GM23338 (cell line): Measurements from ENCODE around the gene BAG5. TPM values are rescaled to one million over a fixed set of nuclear protein-coding genes. Genes with fewer than 3 reads are reported as not detected.

Source experiments
- ATAC-seq: fragments of 200-7000 bp; cut with Tn5 transposase; 3 replicates; pipeline ENCODE4 v1.9.1; 2020
- DNase-seq: peaks from one replicate; pipeline ENCODE4 v3.0.0-alpha.2; 2015; ENCODE audit warnings: low spot score
- H2AFZ ChIP-seq: fragments of 200-600 bp; sonication (generic); 2 replicates; pipeline ENCODE4 v1.8.0; 2016; ENCODE audit warnings: antibody characterized with exemption, mild to moderate bottlenecking, moderate library complexity
- H3F3A ChIP-seq: fragments of 200-600 bp; sonication (generic); replicated peaks from 2 replicates; pipeline ENCODE4 v1.8.0; 2017; ENCODE audit warnings: antibody characterized with exemption, mixed run types, low read depth
- H3K27ac ChIP-seq: fragments of 200-600 bp; sonication (generic); 2 replicates; pipeline ENCODE4 v1.6.1; 2016; ENCODE audit warnings: low read depth
- H3K27me3 ChIP-seq: fragments of 200-600 bp; sonication (generic); 2 replicates; pipeline ENCODE4 v1.8.0; 2016; ENCODE audit warnings: mild to moderate bottlenecking, mixed run types, moderate library complexity; ENCODE audit not compliant: insufficient read depth
- H3K36me3 ChIP-seq: fragments of 200-600 bp; sonication (generic); 2 replicates; pipeline ENCODE4 v1.8.0; 2016; ENCODE audit warnings: mild to moderate bottlenecking; ENCODE audit not compliant: insufficient read depth
- H3K4me1 ChIP-seq: fragments of 200-600 bp; sonication (generic); 2 replicates; pipeline ENCODE4 v1.8.0; 2016; ENCODE audit warnings: mild to moderate bottlenecking, moderate library complexity; ENCODE audit not compliant: insufficient read depth
- H3K4me2 ChIP-seq: fragments of 200-600 bp; sonication (generic); 2 replicates; pipeline ENCODE4 v1.7.1; 2017; ENCODE audit warnings: mixed run types
- H3K4me3 ChIP-seq: fragments of 200-600 bp; sonication (generic); 2 replicates; pipeline ENCODE4 v1.6.1; 2016; ENCODE audit warnings: mixed run types
- H3K79me2 ChIP-seq: fragments of 200-600 bp; sonication (generic); replicated peaks from 2 replicates; pipeline ENCODE4 v1.8.0; 2017; ENCODE audit warnings: mild to moderate bottlenecking; ENCODE audit not compliant: insufficient read depth
- H3K9me2 ChIP-seq: fragments of 200-600 bp; sonication (generic); 2 replicates; pipeline ENCODE4 v1.8.0; 2017; ENCODE audit not compliant: insufficient read depth
- H4K20me1 ChIP-seq: fragments of 200-600 bp; sonication (generic); replicated peaks from 2 replicates; pipeline ENCODE4 v1.8.0; 2017; ENCODE audit warnings: mild to moderate bottlenecking; ENCODE audit not compliant: insufficient read depth
- H3K27ac Mint-ChIP-seq: 2 replicates; pipeline ENCODE4 v1.8.0; 2020; ENCODE audit warnings: inconsistent platforms, mild to moderate bottlenecking, moderate library complexity, mixed read lengths
- H3K27me3 Mint-ChIP-seq: 3 replicates; pipeline ENCODE4 v1.8.0; 2022; ENCODE audit warnings: low read depth, mild to moderate bottlenecking, moderate library complexity, mixed read lengths, inconsistent platforms; ENCODE audit not compliant: insufficient read depth, poor library complexity
- H3K36me3 Mint-ChIP-seq: 3 replicates; pipeline ENCODE4 v1.8.0; 2021; ENCODE audit warnings: low read depth, mild to moderate bottlenecking, inconsistent platforms, moderate library complexity, mixed read lengths
- H3K4me1 Mint-ChIP-seq: 3 replicates; pipeline ENCODE4 v1.8.0; 2020; ENCODE audit warnings: mild to moderate bottlenecking, inconsistent platforms, mixed read lengths
- H3K4me3 Mint-ChIP-seq: 3 replicates; pipeline ENCODE4 v1.8.0; 2021; ENCODE audit warnings: moderate library complexity, mild to moderate bottlenecking, inconsistent platforms, mixed read lengths
- H3K9me3 Mint-ChIP-seq: 3 replicates; pipeline ENCODE4 v1.8.0; 2020; ENCODE audit warnings: moderate library complexity, mild to moderate bottlenecking, inconsistent platforms, mixed read lengths
- ETS1 ChIP-seq: IDR thresholded peaks from 2 replicates; pipeline ENCODE4 v1.6.1; 2016; ENCODE audit warnings: antibody characterized with exemption
- POLR2AphosphoS5 ChIP-seq: IDR thresholded peaks from 2 replicates; pipeline ENCODE4 v1.6.1; 2016; ENCODE audit warnings: antibody characterized with exemption, low read depth
- ZNF462 ChIP-seq: fragments of 250-450 bp; sonication (Bioruptor Pico); IDR thresholded peaks from 2 replicates; pipeline ENCODE4 v1.5.0; 2020; ENCODE audit warnings: mild to moderate bottlenecking, moderate library complexity
- long read RNA-seq: library from polyadenylated mRNA; unstranded; transcript quantifications from one replicate; pipeline ENCODE4 v2.0.0, GENCODE V29; 2020; ENCODE audit not compliant: unreplicated experiment
- polyA plus RNA-seq: library from polyadenylated mRNA; unstranded; fragments of >200 nt; fragmentation: Nextera tagmentation; extraction: Ambion mirVana; gene quantifications from 2 replicates; pipeline ENCODE4 v1.2.1, GENCODE V29; 2016
- total RNA-seq: library from RNA; depleted of rRNA; stranded (reverse); fragments of >200 nt; shearing (Covaris generic); gene quantifications from 2 replicates; pipeline ENCODE4 v1.2.3, GENCODE V29; 2014; rRNA removed

Gene BAG5, protein sequence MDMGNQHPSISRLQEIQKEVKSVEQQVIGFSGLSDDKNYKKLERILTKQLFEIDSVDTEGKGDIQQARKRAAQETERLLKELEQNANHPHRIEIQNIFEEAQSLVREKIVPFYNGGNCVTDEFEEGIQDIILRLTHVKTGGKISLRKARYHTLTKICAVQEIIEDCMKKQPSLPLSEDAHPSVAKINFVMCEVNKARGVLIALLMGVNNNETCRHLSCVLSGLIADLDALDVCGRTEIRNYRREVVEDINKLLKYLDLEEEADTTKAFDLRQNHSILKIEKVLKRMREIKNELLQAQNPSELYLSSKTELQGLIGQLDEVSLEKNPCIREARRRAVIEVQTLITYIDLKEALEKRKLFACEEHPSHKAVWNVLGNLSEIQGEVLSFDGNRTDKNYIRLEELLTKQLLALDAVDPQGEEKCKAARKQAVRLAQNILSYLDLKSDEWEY
- 25.4 and 29.2 TPM in 2 replicates for total RNA-seq
- 16.4 and 21.1 TPM in 2 replicates for polyA plus RNA-seq
- long read RNA-seq, full-length matches to known transcripts: 15 of 21 reads
- long read RNA-seq, partial matches to known transcripts: 0 of 21 reads
- long read RNA-seq, other reads (novel, unspliced or antisense): 6 of 21 reads

GRCh38 chr14:103562429-103563225, at the start of gene BAG5, which contains the start of gene COA8:
BAG5 (minus strand) TSS chr14:103562657; CDS start chr14:103561164, 1,493 bp downstream.
COA8 (plus strand) TSS chr14:103562960; CDS start chr14:103563002, 42 bp downstream.
- TF ChIP-seq ZNF462 (CRISPR knock-in tag) (no peak), ETS1 (peak; percentile 67), POLR2AphosphoS5 (peak; percentile 58)
- H3K36me3 Mint-ChIP-seq: peaks cover 37% of the 10 kb centered on the region
- Histone ChIP-seq H3K79me2 (peaks cover 92% of the 10 kb centered on the region), H3K9me2 (no peaks in the 10 kb centered on the region), H3K4me1 (peaks cover 16% of the 10 kb centered on the region), H4K20me1 (peaks cover 34% of the 10 kb centered on the region), H3K27me3 (no peaks in the 10 kb centered on the region), H3F3A (peaks cover 32% of the 10 kb centered on the region), H2AFZ (peak within 1 kb of the TSS; percentile 74), H3K27ac (peak within 1 kb of the TSS; percentile 91), H3K4me2 (peak within 1 kb of the TSS; percentile 99), H3K36me3 (peaks cover 15% of the 10 kb centered on the region; the same call in 1 of the 2 replicates), H3K4me3 (peak within 1 kb of the TSS; percentile 100)
- ATAC-seq (peak; percentile 71), DNase-seq (peak; percentile 94)
- H3K27me3 Mint-ChIP-seq: peaks cover 7% of the 10 kb centered on the region
- peak within 1 kb of the TSS; percentile 95 for H3K27ac Mint-ChIP-seq
- H3K4me1 Mint-ChIP-seq: peaks cover 27% of the 10 kb centered on the region
- peak within 1 kb of the TSS; percentile 90 for H3K4me3 Mint-ChIP-seq
- no peaks in the 10 kb centered on the region; the same call in 2 of the 3 replicates for H3K9me3 Mint-ChIP-seq
